HG02610 (cell line): ENCODE measurements around the gene ZBTB8A.
"Not testable (repeated sequence)": the region's sequence is repeated elsewhere in the genome, so short reads cannot be mapped to it uniquely, and the experiment has no call there.

Experiments
- ATAC-seq: cut with Tn5 transposase; IDR thresholded peaks from one replicate; pipeline ENCODE4 v1.9.1; 2021; ENCODE audit warnings: mild to moderate bottlenecking, moderate library complexity; ENCODE audit not compliant: unreplicated experiment

ZBTB8A gene

GRCh38 chr1:32618673-32619221, 79.5 kb downstream of the ZBTB8A start:
- ATAC-seq, result no peak

- peak; percentile 81 for ATAC-seq
Measured at GRCh38 chr1:32619701-32620485, 80.7 kb downstream of the ZBTB8A start.

- no peak for ATAC-seq
Measured at GRCh38 chr1:32622205-32622604, 83.0 kb downstream of the ZBTB8A start.

DNA sequence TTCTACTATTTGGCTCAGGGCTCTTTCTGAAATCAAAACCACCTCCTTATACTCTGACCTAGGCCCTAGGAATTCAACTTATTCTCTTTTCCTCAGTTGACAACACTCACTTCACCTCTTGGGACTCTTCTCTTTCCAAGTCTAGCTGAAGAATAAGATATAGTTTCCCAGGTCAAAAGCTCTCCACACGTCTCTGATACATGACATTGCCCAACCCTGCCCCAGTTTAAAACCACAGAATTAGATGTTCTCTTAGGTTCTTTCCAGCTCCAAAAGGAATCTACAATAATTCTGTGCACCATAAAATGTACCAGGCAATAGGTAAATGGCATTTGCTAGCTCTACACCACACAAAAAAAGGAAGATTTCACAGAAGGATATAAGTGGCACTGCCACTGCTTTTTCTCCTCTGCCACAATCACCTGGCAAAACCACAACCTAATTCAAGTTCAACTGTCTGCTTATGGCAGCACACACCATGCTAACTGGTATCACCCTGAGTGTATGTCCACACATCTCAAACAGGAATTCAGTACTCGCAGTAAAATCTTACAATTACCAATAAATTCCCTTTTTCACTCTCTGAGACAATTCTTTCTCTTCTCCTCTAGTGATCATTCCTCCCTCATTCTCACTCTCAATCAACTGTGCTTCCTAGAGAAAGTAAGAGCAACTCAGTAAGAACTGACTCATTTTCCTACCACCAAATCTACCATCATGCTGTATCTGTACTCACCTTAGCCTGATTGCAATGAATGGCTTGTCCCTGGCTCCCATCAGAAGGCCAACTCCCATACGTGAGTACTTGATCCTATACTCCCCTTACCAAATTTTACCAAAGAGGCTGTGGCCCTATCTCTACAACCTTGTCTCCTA, 83.8 kb downstream of the ZBTB8A start:
- ATAC-seq, result peak; percentile 47

- ATAC-seq, result no peak
Measured at GRCh38 chr1:32623775-32624174, 84.5 kb downstream of the ZBTB8A start.

GRCh38 chr1:32626176-32626575, 86.9 kb downstream of the ZBTB8A start:
- ATAC-seq, result no peak

DNA sequence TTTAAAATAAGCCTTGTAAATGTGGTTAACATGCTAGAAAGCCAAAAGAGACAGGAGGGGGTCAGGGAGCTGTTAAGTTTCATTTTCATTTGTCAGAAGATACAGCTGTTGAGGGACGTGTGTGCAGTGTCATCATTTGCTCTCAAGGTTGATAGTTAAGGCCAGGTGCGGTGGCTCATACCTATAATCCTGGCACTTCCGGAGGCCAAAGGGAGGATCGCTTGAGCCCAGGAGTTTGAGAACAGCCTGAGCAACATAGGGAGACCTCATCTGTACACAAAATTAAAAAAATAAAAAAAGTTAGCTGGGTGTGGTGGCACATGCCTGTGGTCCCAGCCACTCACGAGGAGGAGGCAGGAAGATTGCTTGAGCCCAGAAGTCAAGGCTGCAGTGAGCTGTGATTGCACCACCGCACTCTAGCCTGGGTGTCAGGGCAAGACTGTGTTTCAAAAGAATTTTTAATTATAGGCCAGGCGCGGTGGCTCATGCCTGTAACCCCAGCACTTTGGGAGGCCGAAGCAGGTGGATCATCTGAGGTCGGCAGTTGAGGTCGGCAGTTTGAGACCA, 88.5 kb downstream of the ZBTB8A start:
- peak; percentile 66 for ATAC-seq

GRCh38 chr1:32630173-32630572, 90.9 kb downstream of the ZBTB8A start:
- not testable (repeated sequence) for ATAC-seq

DNA sequence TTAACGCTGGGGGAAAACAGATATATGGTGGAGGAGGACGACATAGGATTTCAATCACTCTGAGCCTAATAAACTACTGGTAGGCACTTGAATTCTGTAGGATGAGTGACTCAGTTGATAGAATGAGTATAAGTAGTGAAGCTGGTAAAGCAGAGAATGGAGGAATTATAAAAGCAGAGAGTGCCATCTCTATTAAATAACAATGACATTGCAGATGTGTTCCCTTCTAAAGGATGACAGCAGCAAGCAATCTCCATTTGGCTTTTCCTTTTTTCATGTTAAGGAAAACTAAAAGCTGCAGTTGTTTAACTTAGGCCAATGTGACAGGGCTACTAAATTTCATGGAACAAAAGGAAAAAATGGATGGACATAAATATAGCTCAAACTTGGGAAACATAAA, 93.6 kb downstream of the ZBTB8A start:
- no peak for ATAC-seq

DNA sequence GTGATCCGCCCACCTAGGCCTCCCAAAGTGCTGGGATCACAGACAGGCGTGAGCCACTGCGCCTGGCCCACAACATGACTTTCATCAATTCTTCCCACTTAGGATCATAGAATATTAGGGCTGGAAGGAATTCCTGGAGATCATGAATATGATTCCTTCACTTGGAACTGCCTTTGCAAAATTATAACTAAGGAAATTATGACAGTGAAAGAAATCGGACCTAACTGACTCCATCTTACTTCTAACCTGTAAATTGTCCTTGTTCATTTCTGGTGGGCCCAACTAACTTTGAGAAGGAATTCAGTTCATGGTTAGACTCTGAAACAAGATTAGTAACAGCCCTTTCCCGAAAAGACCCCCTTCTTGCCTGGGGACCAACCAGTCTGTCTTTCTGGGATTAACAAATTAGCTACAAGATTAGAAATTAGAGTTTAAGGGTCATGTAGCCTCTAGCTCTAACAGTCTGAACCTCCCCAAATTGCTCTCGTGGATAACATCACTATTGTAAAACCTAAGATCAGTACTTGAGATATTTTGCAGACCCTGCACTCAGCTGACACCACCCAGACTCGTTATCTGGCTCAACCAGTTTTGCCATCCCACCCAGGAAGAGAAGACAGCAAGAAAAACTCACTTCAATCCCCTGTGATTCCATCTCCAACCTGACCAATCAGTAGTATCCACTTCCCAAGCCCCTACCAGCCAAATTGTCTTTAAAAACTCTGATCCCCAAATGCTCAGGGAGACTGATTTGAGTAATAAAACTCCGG, 96.5 kb downstream of the ZBTB8A start:
- no peak for ATAC-seq

GRCh38 chr1:32636914-32637645, 97.9 kb downstream of the ZBTB8A start:
- ATAC-seq, result no peak

DNA sequence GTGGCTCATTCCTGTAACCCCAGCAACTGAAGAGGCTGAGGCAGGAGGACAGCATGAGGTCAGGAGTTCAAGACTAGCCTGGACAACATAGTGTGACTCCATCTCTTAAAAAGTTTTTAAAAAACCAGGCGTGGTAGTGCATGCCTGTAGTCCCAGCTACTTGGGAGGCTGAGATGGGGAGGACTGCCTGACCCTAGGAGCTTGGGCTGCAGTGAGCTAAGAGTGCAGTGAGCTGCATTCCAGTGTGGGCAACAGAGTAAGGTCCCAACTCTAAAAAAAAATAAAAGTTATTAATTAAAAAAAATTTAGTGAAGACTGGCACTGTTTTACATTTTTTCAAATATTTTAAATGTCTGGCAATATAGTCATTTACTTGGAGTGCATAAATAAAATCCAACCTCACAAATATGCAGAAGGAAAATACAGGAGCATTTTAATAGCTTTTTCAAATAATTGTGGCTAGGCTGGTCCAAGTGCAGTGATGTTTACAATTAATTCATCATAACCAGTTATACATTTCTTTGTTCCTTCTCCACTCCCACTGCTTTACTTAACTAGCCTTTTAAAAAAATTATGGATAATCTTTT, 100.4 kb downstream of the ZBTB8A start:
- ATAC-seq, result no peak

- not testable (repeated sequence) for ATAC-seq
Measured at GRCh38 chr1:32642292-32642827, 103.1 kb downstream of the ZBTB8A start.

DNA sequence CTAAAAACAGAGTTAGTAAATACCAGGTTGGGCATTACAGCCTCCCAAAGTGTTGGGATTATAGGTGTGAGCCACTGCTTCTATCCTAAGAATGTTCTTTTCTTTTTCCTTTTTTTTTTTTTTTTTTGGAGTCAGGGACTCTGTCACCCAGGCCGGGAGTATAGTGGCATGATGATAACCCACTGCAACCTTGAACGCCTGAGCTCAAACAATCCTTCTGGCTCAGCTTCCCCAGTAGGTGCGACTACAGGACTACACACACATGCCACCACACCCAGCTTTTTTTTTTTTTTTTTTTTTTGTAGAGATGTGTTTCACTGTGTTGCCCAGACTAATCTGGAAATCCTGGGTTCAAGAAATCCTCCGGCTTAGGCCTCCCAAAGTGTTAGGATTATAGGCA, 105.2 kb downstream of the ZBTB8A start:
- no peak for ATAC-seq

GRCh38 chr1:32647308-32648134, 108.3 kb downstream of the ZBTB8A start:
- ATAC-seq, result no peak

- ATAC-seq, result peak; percentile 64
Measured at GRCh38 chr1:32650248-32650751, 111.1 kb downstream of the ZBTB8A start, which contains the start of gene ZBTB8OS. Gene ZBTB8OS (minus strand): TSS chr1:32650550. CDS start chr1:32650529, 21 bp downstream.

GRCh38 chr1:32650752-32651460, 111.7 kb downstream of the ZBTB8A start, which contains the start of gene RBBP4:
Gene RBBP4 (plus strand): TSS chr1:32651208. CDS start chr1:32651307, 99 bp downstream.
- ATAC-seq, result peak; percentile 83
